ENCODE results near the gene UBASH3B.
"Not testable (repeated sequence)": the region's sequence is repeated elsewhere in the genome, so short reads cannot be mapped to it uniquely, and the experiment has no call there.

UBASH3B gene

GRCh38 chr11:122851366-122851966 lies 195.9 kb downstream of the UBASH3B start:
- DNase-seq (ENCODE audit: low spot score) = no peak
- no peak for FAIRE-seq

GRCh38 chr11:122852074-122852795 lies 196.7 kb downstream of the UBASH3B start:
- FAIRE-seq (no peak), DNase-seq (ENCODE audit: low spot score) (no peak)

- DNase-seq (ENCODE audit: low spot score) = no peak
- no peak for FAIRE-seq
Measured at GRCh38 chr11:122852796-122853160, 197.3 kb downstream of the UBASH3B start.

GRCh38 chr11:122853261-122853660 lies 197.7 kb downstream of the UBASH3B start:
- no peak for DNase-seq (ENCODE audit: low spot score)
- no peak for FAIRE-seq

GRCh38 chr11:122853971-122854446 lies 198.5 kb downstream of the UBASH3B start:
- DNase-seq (ENCODE audit: low spot score) (peak; percentile 62), FAIRE-seq (no peak)

GRCh38 chr11:122861631-122862030 lies 206.1 kb downstream of the UBASH3B start:
- no peak for FAIRE-seq

GRCh38 chr11:122862091-122862490 lies 206.6 kb downstream of the UBASH3B start:
- no peak for FAIRE-seq
- no peak for DNase-seq (ENCODE audit: low spot score)

More at GRCh38 chr11:122861631-122862030, 206.1 kb downstream of the UBASH3B start:
- no peak for DNase-seq (ENCODE audit: low spot score)

GRCh38 chr11:122863154-122863553 lies 207.6 kb downstream of the UBASH3B start:
- not testable (repeated sequence) for FAIRE-seq; DNase-seq (ENCODE audit: low spot score)

- no peak for FAIRE-seq
Measured at GRCh38 chr11:122863704-122864326, 208.3 kb downstream of the UBASH3B start.

More at GRCh38 chr11:122863704-122864326, 208.3 kb downstream of the UBASH3B start:
- peak; percentile 11 for DNase-seq (ENCODE audit: low spot score)
